HG03469 (cell line): Measurements from ENCODE around the gene SOX4.

Experiments
- ATAC-seq: cut with Tn5 transposase; IDR thresholded peaks from one replicate; pipeline ENCODE4 v1.9.1; 2021; ENCODE audit warnings: mild to moderate bottlenecking, moderate library complexity, moderate number of reproducible peaks; ENCODE audit not compliant: unreplicated experiment

Gene SOX4

DNA sequence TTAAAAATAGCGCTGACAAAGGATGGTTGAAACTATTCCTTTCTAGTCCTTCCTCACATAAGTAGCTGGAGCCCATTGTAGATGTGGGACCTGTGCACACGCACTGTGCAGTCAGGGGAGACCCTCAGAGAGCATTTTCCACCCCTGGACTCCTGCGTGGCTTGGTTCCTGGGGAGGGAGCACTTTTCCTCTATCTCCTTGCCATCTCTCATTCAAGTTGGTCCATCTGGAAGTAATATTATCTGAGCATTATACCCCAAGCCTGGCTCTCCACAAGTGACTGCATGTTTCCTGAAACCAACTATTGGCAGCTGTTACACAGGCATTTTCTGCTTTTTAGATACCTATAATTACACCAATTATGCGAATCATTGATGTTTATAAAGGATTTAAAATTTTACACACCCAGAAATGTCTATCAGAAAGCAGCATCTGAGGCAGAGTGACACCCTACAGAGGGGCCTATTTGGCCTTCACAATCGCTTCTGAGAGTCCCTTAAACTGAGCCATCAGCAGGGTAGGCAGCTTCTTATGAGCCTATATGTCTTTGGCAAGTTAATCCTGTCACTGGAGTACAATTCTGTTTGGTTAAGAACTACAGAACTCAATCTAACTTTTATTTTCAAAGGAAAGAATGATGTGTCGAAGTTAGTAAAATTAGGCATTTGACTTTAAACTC lies 18.7 kb downstream of the SOX4 start:
- no peak for ATAC-seq

DNA sequence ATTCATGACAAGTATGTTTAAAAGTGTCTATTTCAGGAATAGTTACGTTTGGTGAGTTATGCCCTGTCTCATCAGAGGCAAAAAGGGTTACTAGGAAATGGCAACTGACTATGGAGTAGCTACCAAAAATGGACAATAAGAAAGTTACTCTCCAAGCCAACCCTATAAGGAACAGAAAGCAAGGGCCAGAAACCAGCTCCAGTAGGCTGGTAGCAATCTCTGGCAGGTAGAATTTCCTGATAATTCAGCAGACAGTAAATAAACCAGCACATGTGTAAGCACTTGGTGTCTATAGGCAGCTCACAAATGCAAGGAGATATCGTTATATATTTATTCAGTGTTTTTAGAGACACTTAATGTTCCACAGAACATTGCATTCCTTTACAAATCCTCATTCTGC lies 20.3 kb downstream of the SOX4 start:
- no peak for ATAC-seq

DNA sequence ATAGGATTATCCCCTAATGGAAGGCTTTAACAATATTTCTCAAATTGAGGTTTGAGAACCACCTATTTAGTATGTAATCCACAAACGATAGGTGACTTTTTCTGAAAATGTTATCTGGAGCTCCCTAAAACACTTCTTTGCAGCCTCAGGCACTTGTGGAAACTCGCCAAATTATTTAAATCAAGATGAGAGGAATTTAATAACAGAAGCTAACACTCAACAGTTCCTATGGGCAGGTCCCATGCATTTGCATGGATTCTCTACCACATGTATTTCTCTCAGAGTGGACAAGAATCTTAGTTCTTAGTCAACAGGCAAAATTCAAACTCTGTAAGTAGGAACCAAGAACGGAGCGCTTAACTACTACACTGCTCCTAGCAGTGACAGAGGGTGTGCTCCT lies 20.7 kb downstream of the SOX4 start:
- no peak for ATAC-seq

DNA sequence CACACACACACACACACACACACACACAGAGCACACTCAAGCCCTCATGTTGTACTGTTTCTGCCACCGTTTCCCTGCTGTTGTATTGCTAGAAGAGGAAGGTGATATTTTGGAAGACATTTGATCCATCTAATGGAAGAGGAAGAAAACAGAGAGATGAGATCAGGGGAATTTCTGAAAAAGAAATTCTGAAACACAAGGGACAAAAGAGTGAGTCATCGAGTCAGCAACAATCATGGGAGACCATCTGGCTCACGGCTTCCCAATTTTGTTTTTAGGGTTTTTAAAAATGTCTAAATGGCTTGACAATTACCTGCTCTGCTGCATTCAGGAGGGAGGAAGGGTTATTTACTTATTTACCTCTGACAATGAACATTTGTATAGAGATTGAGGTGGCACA lies 22.0 kb downstream of the SOX4 start:
- no peak for ATAC-seq

DNA sequence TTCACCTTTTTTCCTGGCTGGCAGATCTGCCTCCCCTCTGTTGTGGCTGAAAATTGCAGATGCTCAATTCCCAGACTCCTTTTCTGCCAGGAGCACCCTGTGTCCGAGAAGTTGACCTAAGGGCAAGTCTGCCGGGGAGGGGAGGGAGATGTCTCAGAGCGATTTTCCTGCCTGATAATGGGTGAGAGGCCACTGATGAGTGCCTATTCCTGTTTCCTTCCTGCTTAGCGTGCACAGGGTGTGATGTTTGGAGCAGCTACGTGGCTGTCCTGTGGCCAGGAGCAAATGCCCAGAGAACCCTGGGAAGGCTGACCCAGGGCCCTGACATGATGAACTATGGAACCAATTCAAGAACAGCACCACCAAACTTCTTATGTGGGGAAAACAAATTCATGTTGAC lies 22.5 kb downstream of the SOX4 start:
- ATAC-seq = no peak

DNA sequence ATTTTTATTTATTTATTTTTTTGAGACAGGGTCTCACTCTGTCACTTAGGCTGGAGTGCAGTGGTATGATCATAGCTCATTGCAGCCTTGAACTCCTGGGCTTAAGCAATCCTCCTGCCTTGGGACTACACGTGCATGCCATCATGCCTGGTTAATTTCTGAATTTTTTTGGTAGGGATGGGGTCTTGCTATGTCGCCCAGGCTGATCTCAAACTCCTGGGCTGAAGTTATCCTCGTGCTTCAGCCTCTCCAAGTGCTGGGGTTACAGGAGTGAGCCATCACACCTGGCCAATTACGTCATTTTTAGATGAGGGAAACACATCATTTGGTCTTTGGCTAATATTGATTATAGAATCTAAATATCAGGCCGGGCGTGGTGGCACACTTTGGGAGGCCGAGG lies 32.1 kb downstream of the SOX4 start:
- ATAC-seq = no peak

DNA sequence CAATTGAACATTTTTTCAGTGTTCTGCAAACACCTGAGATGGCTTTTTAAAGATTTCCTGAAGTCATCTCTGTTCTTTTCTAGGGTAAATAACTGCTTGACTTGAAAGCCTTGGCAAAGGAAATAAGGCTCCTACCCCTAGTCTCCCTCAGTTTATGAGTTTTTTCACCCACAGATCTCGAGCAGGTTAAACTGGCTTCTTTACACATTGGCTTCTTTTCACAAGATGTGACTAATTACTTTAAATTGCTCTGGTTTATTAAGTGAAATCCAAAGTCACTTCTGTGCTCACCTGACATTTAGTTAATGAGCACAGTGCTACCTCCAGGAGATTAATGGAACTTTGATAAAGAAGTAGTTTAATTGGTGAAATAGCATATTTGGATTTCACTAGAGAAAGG lies 33.2 kb downstream of the SOX4 start:
- ATAC-seq = no peak

DNA sequence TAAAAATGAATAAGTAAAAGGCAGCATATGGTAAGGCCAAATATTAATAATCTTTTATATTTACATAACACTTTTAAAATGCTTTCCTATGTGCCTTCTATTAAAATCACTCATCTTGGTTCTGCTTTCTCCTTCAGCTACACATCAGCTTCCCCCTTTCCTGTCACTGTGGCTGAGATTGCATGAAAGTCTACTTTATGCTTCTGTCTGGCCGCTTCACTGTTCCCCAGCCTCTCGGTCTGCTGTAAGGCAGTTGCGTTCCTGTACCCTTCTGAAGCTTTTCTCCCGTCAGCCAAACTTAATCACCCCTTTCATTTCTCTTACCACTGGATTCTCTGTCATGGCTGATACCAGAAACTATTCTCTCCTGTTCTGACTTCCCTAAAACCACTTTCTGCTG lies 34.6 kb downstream of the SOX4 start:
- no peak for ATAC-seq

DNA sequence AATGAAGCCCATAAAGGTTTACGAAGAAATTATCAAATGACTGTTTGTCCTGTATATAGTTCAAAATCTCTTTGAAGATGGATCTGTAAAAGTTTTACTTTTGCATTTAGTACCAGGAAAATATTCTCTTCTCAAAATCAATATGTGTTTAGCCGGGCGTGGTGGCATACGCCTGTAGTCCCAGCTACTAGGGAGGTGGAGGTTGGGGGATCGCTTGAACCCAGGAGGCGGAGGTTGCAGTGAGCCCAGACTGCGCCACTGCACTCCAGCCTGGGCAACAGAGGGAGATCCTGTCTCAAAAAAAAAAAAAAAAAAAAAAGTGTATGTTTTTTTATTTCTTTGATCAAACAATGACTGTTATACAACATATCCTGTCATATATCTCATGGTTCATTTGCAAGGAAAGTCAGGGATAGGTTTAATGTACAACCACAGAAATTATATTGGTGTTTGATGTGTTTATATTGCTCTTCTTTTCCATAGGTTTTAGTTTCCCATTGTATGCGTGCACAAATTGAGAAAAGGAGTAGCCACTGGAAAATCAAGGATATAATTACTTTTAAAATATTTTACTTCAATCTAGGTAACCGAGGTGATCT lies 40.1 kb downstream of the SOX4 start:
- no peak for ATAC-seq

DNA sequence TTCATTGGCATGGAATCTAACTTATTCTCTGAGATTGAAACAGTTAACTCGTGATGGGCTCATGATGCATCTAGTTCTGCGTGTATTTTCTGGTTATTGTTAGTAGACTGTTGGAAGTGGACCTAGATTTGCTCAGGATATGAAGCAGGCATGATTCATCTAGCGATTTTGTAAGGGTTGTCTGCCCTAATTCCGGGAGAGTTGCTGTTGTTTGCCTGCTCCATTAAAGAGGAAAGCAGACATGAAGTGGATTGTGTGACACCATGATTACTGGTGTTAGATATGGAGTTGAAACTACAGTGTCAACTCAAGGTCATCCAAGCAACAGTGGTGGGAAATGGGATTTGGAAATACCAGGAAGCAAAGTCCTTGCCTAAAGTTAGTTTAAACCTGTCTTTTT lies 41.0 kb downstream of the SOX4 start:
- ATAC-seq = no peak

DNA sequence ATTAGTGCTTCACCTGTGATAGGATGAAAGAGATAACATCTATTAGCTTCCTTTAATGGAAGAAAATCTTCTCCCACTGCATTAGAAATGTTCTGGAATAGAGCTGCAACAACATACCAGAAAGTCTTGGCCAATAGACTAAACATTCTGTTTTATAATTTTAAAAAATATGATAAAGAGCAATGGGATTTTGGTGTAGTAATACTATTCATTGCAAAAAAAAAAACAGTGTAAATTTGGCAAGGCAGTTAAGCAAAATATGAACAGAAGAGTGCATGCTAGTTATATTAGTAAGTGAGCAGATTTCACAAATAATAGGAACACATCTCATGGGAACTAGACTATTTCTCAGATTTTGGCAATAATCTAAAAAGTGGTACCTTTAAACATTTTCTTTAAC lies 43.3 kb downstream of the SOX4 start:
- no peak for ATAC-seq

DNA sequence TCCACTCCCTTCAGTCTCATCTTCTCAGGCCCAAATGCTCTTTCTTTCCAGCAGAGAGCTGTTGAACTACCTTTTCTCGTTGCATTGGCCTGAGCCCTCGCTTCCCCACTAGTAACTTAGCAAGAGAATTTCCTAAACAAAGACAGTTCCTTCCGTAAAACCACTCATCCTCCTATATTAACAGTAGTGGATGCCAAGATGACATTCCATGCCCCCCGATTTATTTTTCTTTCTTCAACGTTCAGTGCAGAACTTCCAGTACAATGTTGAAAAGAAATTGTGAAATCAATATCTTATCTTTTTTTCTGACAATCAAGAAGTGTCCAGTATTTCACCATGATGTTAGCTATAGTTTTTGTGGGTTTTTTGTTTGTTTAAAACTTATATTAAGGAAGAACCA lies 45.8 kb downstream of the SOX4 start:
- no peak for ATAC-seq
